WI38 (cell line): Measurements from ENCODE around the gene MACF1.

Source experiments
- H3K4me3 ChIP-seq: 2 replicates; pipeline ENCODE4 v1.5.1; 2011; ENCODE audit warnings: low read depth, mild to moderate bottlenecking, control low read depth, low read length
- CTCF ChIP-seq: IDR thresholded peaks from 2 replicates; pipeline ENCODE4 v1.5.1; 2012; ENCODE audit warnings: low read depth, mild to moderate bottlenecking, control low read depth, low read length

The MACF1 gene

GRCh38 chr1:39220891-39221870 is 16.7 kb downstream of the MACF1 start:
- H3K4me3 ChIP-seq: no peak overlapping the region
- TF ChIP-seq CTCF: no peak

GRCh38 chr1:39224295-39224829 is 19.9 kb downstream of the MACF1 start:
- H3K4me3 ChIP-seq: no peak overlapping the region
- no peak for TF ChIP-seq CTCF

GRCh38 chr1:39226836-39227235 is 22.3 kb downstream of the MACF1 start:
- TF ChIP-seq CTCF: no peak

GRCh38 chr1:39228252-39228651 is 23.8 kb downstream of the MACF1 start:
- H3K4me3 ChIP-seq: no peak overlapping the region
- TF ChIP-seq CTCF: no peak

More at GRCh38 chr1:39226836-39227235, 22.3 kb downstream of the MACF1 start:
- no peak overlapping the region for H3K4me3 ChIP-seq

GRCh38 chr1:39229504-39229903 is 25.0 kb downstream of the MACF1 start:
- no peak for TF ChIP-seq CTCF

GRCh38 chr1:39230261-39231190 is 26.0 kb downstream of the MACF1 start:
- TF ChIP-seq CTCF: no peak
- H3K4me3 ChIP-seq: no peak overlapping the region

More at GRCh38 chr1:39229504-39229903, 25.0 kb downstream of the MACF1 start:
- no peak overlapping the region for H3K4me3 ChIP-seq
